ENCODE data around the gene ID3.
"Not testable (repeated sequence)": the region's sequence is repeated elsewhere in the genome, so short reads cannot be mapped to it uniquely, and the experiment has no call there.

Gene ID3

GRCh38 chr1:23589585-23589986, 30.3 kb upstream of the ID3 start:
- in situ Hi-C loops (cut with MboI; ENCODE audit: low sequenced_read_pairs): no loop called here

DNA sequence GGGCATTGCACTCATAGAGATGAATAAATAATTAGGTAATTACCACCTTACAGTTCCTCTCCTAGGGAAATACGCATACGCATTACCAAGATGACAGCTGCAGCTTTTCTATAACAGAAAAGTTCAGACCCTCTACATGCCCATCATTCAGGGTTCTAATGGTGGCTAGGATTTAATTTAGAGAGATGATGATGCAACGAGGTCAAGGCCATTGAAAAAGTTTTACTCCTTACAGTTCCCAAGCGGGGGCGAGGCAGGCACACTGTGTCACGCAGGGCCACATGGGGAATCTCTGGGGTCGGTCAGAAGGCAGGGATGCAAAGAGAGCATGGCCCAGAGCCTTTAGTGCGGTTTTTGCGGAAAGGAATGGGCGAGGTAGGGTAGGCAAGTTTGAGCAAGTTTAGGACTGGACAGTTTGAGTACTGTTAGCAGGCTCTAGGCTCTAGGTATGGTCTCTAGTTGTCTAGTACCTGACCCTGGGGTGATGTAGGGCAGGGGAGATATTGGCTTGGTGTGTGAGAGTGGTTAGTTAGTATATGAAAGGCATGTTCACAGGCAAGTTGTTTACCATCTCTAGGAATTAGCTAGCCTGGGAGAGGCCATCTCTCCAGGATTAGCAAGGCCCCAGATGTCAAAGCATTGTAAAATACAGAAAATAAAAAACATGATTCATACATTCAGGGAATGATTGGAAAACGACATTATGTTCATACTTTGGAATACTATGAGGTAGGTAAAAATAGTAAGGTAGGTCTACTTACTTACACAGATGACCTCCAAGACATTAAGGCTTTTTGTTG, 29.6 kb upstream of the ID3 start:
- in situ Hi-C loops (cut with MboI; ENCODE audit: low sequenced_read_pairs): no loop called here

DNA sequence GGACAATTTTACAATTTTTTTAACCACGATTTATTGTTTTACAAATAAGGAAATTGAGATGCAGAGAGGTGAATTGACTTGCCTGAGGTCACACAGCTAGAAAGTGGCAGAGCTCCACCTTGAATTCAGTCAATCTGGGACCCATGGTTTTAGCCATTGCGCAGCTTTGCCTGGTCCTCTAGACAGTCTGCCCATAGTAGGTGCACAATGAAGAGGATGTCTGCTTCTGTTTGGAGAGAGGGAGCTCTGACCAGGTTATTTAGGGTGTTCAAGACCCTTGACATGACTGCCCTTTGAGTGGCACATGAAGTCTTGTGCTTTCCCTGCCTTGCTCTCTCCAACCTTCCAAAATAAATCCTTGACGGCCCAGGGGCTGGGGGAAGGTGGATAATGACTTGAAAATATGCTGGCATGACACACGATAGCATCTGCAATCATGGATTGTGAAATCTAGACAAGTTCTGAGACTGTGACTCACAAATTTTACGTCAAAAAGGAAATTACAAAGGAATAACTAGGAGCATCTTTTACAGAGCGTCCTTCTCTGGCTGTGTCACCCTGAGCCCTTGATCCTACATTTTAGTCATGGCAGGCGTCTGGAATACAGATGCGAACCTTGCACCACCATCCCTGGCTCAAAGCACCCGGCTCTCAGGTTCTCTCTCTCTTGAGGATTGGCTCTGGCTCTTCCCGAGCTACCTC, 26.2 kb upstream of the ID3 start:
- in situ Hi-C loops (cut with MboI; ENCODE audit: low sequenced_read_pairs): no loop called here

- in situ Hi-C loops (cut with MboI; ENCODE audit: low sequenced_read_pairs): not testable (repeated sequence)
Measured at GRCh38 chr1:23583727-23584126, 24.4 kb upstream of the ID3 start.

DNA sequence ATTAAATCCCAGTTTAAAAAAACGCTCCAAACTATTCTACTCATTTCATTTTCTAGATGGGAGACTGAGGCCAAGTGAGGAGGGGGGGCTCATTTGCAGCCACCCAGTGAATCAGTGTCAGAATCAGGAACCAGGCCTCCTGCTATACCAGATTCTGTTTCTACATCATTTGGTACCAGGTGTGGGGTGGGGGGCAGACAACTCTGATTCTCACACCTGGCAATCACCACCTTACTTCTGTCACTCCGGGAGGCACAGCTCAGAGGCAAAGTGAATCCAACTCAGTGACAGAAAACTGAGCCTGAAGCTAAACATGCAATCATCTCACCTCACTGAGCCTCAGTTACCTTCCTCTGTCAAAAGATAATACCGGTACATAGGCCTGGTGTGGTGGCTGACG, 23.5 kb upstream of the ID3 start:
- in situ Hi-C loops (cut with MboI; ENCODE audit: low sequenced_read_pairs): no loop called here

- in situ Hi-C loops (cut with MboI; ENCODE audit: low sequenced_read_pairs): no loop called here
Measured at GRCh38 chr1:23581219-23581618, 21.9 kb upstream of the ID3 start.

DNA sequence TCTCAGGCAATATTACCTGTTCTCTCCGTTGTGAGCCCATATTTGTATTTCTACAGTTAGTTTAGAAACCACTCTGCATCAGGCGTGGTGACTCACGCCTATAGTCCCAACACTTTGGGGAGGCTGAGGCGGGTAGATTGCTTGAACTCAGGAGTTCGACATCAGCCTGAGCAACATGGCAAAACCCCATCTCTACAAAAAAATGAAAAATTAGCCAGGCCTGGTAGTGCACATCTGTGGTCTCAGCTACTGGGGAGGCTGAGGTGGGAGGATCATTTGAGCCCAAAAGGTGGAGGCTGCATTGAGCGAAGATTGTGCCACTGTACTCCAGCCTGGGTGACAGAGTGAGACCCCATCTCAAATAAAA, 19.7 kb upstream of the ID3 start:
- in situ Hi-C loops (cut with MboI; ENCODE audit: low sequenced_read_pairs): no loop called here

- in situ Hi-C loops (cut with MboI; ENCODE audit: low sequenced_read_pairs): no loop called here
Measured at GRCh38 chr1:23578311-23578996, 19.2 kb upstream of the ID3 start.

DNA sequence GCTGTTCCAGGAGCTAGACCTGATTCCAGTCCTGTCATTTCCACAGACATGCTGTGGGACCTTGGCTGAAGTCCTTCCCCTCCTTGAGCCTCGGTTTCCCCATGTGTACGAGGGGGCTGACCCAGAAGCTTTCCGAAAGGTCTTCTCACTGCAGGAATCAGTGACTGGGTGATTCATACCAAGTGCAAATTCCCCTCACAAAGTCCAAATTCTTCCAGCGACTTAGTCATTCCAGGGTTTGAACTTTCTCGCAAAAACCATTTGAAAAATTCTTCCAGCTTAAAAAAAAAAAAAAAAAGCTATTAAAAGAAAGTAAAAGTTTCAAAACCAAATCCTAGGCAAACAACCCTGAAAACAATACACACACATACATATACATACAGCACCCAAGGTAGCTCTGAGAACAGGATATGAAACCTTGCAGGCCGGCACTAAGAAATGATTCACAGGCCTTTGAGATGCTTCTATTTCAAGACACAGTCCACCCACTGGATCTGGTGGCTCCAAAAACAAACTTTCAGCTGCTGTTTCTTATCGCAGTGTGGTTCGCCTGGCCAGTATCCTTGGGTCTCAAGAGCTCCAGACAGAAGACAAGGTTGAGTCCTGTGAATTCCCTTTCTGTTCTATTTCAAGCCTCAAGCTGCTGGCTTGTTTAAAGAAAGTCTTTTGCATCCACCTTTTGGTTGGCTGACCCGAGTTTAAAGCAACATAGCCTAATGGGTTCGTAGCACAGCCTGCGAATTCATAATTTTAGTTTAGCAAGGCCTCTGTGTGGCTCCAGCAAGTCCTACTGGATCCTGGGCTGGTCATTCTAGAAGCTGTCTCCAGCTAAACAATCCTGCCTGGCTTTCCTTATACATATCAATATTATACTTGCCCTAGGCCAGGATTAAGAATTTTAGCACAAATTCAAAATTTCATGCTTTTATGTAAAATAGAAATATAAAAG, 18.0 kb upstream of the ID3 start:
- in situ Hi-C loops (cut with MboI; ENCODE audit: low sequenced_read_pairs): no loop called here

DNA sequence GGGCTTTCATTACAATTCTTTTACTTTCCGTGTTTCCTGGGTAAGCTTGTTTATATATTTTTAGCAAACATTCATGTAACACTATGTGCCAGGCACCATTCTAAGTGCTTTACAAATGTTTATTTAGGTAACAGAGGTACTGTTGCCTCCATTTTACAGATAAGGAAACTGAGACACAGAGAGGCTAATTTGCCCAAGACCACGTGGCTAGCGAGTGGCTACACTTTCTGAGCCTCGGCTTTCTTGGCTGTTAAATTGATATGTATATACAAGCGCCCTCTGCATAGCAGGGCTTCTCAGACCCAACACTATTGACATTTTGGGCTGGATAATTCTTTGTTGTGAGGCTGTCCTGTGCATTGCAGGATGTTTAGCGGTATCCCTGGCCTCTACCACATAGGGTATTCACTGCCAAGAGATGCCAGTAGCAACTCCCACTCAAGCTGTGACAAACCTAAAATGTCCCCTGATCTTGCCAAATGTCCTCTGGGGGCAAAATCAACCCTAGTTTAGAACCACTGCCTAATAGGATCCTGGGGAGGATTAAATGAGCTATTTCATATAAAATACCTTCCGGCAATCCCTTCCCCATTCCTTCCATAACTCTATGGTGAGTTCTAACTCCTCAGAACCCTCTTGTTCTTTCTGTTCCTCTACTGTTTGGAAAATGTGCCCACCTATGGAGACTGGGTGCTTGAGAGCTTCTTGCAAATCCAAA, 17.2 kb upstream of the ID3 start:
- in situ Hi-C loops (cut with MboI; ENCODE audit: low sequenced_read_pairs): no loop called here

GRCh38 chr1:23575226-23575810, 16.0 kb upstream of the ID3 start:
- in situ Hi-C loops (cut with MboI; ENCODE audit: low sequenced_read_pairs): no loop called here

GRCh38 chr1:23574265-23574754, 15.0 kb upstream of the ID3 start:
- in situ Hi-C loops (cut with MboI; ENCODE audit: low sequenced_read_pairs): no loop called here

GRCh38 chr1:23573574-23574182, 14.4 kb upstream of the ID3 start:
- in situ Hi-C loops (cut with MboI; ENCODE audit: low sequenced_read_pairs): no loop called here

GRCh38 chr1:23571465-23571864, 12.2 kb upstream of the ID3 start:
- in situ Hi-C loops (cut with MboI; ENCODE audit: low sequenced_read_pairs): no loop called here

DNA sequence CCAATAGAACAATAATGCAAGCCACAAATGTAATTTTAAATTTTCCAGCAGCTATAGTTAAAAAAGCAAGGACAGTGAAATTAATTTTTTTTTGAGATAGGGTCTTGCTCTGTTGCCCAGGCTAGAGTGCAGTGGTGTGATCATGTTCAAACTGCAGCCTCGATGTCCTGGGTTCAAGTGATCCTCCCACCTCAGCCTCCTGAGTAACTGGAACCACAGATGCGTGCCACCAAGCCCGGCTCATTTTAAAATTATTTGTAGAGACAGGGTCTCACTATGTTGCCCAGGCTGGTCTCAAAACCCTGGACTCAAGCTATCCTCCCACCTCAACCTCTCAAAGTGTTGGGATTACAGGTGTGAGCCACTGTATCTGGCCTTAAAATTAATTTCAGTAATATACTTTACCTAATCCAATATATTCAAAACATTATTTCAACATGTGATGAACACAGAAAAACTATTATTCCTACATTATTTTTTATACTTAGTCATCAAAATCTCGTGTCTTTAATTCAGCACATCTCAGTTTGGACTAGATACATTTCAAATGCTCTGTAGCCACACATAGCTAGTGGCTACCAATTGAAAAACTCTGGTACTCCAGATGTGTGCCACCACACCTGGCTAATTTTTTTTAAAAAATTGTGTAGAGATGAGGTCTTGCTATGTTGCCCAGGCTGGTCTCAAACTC, 10.8 kb upstream of the ID3 start:
- in situ Hi-C loops (cut with MboI; ENCODE audit: low sequenced_read_pairs): no loop called here

- in situ Hi-C loops (cut with MboI; ENCODE audit: low sequenced_read_pairs): no loop called here
Measured at GRCh38 chr1:23568608-23569383, 9.5 kb upstream of the ID3 start.

DNA sequence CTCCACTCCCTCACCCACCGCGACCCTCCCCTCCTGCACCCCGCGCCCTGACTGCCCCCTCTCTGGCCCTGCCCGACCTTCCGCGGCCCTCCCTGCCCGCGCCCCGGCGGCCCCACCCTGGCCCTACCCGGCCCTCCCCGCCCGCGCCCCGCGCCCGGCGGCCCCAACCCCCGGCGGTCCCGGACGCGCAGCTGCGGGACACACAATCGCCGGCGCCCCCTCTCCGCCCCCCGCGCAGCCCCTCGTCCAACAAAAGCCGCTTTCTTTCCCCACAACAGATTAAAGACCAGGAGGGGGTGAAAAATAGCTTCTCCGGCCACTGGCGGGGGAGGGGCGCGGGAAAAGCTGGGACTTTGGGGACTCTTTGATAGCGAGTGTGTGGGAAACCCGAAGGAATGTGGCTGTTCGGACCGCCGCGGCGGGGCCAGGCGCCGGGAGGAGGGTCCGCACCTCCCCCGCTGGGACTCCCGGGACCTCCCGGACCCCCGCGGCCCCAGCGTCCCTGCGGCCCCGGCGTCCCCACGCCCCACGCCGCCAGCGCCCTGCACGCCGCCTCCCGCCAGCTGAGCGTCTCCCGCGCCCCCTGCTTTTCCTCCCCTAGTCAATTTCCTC, 8.8 kb upstream of the ID3 start:
- in situ Hi-C loops (cut with MboI; ENCODE audit: low sequenced_read_pairs): no loop called here

DNA sequence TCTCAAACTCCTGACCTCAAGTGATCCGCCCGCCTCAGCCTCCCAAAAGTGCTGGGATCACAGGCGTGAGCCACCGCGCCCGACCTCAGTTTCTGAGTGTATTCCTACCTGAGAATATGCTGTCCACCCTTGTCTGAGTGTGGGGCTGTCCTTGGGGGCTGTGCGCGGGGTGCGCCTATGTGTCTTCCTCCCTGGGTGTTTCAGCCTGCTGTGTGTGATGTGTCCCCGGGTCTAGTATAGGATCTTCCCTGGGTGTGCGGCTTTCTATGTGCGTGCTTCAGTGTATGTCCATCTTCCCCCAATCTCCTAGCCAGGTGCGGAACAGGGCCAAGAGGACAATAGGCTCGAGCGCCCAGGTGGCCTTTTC, 8.3 kb upstream of the ID3 start:
- in situ Hi-C loops (cut with MboI; ENCODE audit: low sequenced_read_pairs): no loop called here

Measured in HL-60/S4 treated with phorbol 12-myristate 13-acetate at 8.2 ng/mL for 4 days and 3 days (cell line).